DOHH2 (cell line): ENCODE results near the gene GPD1L.

ENCODE experiments used
- H3F3A ChIP-seq: fragments of 200-600 bp; sonication (generic), shearing (Covaris generic); 2 replicates; pipeline ENCODE4 v1.6.0; 2016; ENCODE audit warnings: antibody characterized with exemption, mild to moderate bottlenecking; ENCODE audit not compliant: control insufficient read depth, insufficient read depth
- H3K27ac ChIP-seq: fragments of 200-600 bp; sonication (generic); 2 replicates; pipeline ENCODE4 v1.5.1; 2014; ENCODE audit warnings: low read depth, mild to moderate bottlenecking, low read length, moderate library complexity
- H3K27me3 ChIP-seq: fragments of 200-600 bp; sonication (generic); 2 replicates; pipeline ENCODE4 v1.6.1; 2014; ENCODE audit warnings: mild to moderate bottlenecking, low read length, mixed read lengths; ENCODE audit not compliant: control insufficient read depth
- H3K36me3 ChIP-seq: fragments of 200-600 bp; sonication (generic); 2 replicates; pipeline ENCODE4 v1.6.1; 2014; ENCODE audit warnings: mild to moderate bottlenecking, low read length, moderate library complexity, mixed read lengths; ENCODE audit not compliant: control insufficient read depth
- H3K4me1 ChIP-seq: fragments of 200-600 bp; sonication (generic); 2 replicates; pipeline ENCODE4 v1.6.1; 2014; ENCODE audit warnings: mild to moderate bottlenecking, low read length, mixed read lengths; ENCODE audit not compliant: control insufficient read depth
- H3K4me2 ChIP-seq: fragments of 200-600 bp; sonication (generic); 2 replicates; pipeline ENCODE4 v1.6.0; 2014; ENCODE audit warnings: mild to moderate bottlenecking, low read length, moderate library complexity
- H3K4me3 ChIP-seq: fragments of 200-600 bp; sonication (generic); 2 replicates; pipeline ENCODE4 v1.5.1; 2014; ENCODE audit warnings: mild to moderate bottlenecking, low read length, mixed read lengths
- H3K79me2 ChIP-seq: fragments of 200-600 bp; sonication (generic); 2 replicates; pipeline ENCODE4 v1.6.1; 2014; ENCODE audit warnings: mild to moderate bottlenecking, low read length, mixed read lengths; ENCODE audit not compliant: control insufficient read depth
- H3K9me2 ChIP-seq: fragments of 200-600 bp; sonication (generic); replicated peaks from 2 replicates; pipeline ENCODE4 v1.6.1; 2014; ENCODE audit warnings: mild to moderate bottlenecking, low read length, mixed read lengths; ENCODE audit not compliant: control insufficient read depth
- H3K9me3 ChIP-seq: fragments of 200-600 bp; sonication (generic); 2 replicates; pipeline ENCODE4 v1.6.1; 2014; ENCODE audit warnings: antibody characterized with exemption, low read length, mixed read lengths; ENCODE audit not compliant: control insufficient read depth, insufficient read depth
- H4K20me1 ChIP-seq: fragments of 200-600 bp; sonication (generic); 2 replicates; pipeline ENCODE4 v1.6.0; 2014; ENCODE audit warnings: low read depth, mild to moderate bottlenecking, antibody characterized with exemption, low read length, moderate library complexity; ENCODE audit not compliant: control insufficient read depth, insufficient read depth
- CTCF ChIP-seq: fragments of 200-600 bp; sonication (generic); IDR thresholded peaks from one replicate; pipeline ENCODE4 v1.5.1; 2014; ENCODE audit warnings: antibody characterized with exemption, mild to moderate bottlenecking, low read depth, low read length; ENCODE audit not compliant: poor library complexity, severe bottlenecking
- EZH2phosphoT487 ChIP-seq: fragments of 200-600 bp; sonication (generic); IDR thresholded peaks from 2 replicates; pipeline ENCODE4 v1.6.1; 2017; ENCODE audit warnings: borderline replicate concordance, mild to moderate bottlenecking, antibody characterized with exemption, low read length, moderate library complexity, mixed read lengths

GPD1L gene

GRCh38 chr3:32166654-32167053 lies 60.2 kb downstream of the GPD1L start:
- Histone ChIP-seq H3K4me3 (no peak overlapping the region), H3K9me2 (no peaks in the 10 kb centered on the region), H4K20me1 (no peaks in the 10 kb centered on the region), H3K36me3 (peaks cover 27% of the 10 kb centered on the region), H3K27ac (no peak overlapping the region), H3K9me3 (no peaks in the 10 kb centered on the region), H3F3A (no peaks in the 10 kb centered on the region), H3K4me1 (no peaks in the 10 kb centered on the region), H3K79me2 (no peaks in the 10 kb centered on the region), H3K27me3 (no peaks in the 10 kb centered on the region), H3K4me2 (no peak overlapping the region)
- no peak for TF ChIP-seq CTCF

- Histone ChIP-seq H3K9me3 (no peaks in the 10 kb centered on the region), H3K79me2 (no peaks in the 10 kb centered on the region), H4K20me1 (no peaks in the 10 kb centered on the region), H3F3A (no peaks in the 10 kb centered on the region), H3K9me2 (no peaks in the 10 kb centered on the region), H3K4me2 (no peak overlapping the region), H3K27me3 (no peaks in the 10 kb centered on the region), H3K27ac (no peak overlapping the region), H3K4me1 (peaks cover 2% of the 10 kb centered on the region), H3K4me3 (no peak overlapping the region), H3K36me3 (peaks cover 4% of the 10 kb centered on the region; the same call in 1 of the 2 replicates)
- no peak for TF ChIP-seq EZH2phosphoT487
- no peak for TF ChIP-seq CTCF
These were observed 66.0 kb downstream of the GPD1L start for GRCh38 chr3:32172420-32172819.

GRCh38 chr3:32175607-32176197 lies 69.3 kb downstream of the GPD1L start:
- H3K36me3 ChIP-seq: no peaks in the 10 kb centered on the region
- peak; percentile 82 for TF ChIP-seq CTCF
- no peak for TF ChIP-seq EZH2phosphoT487
- no peak overlapping the region for H3K27ac ChIP-seq

More at GRCh38 chr3:32175607-32176197, 69.3 kb downstream of the GPD1L start:
- Histone ChIP-seq H3K79me2 (no peaks in the 10 kb centered on the region), H4K20me1 (no peaks in the 10 kb centered on the region), H3K4me2 (no peak overlapping the region), H3K4me3 (no peak overlapping the region), H3K27me3 (peaks cover 2% of the 10 kb centered on the region; the same call in 1 of the 2 replicates), H3K4me1 (peaks cover 4% of the 10 kb centered on the region), H3F3A (no peaks in the 10 kb centered on the region), H3K9me3 (no peaks in the 10 kb centered on the region), H3K9me2 (no peaks in the 10 kb centered on the region)
